KMS-11 (cell line): ENCODE measurements around the gene WDR90.

Source experiments
- H2AFZ ChIP-seq: fragments of 200-600 bp; sonication (generic); 2 replicates; pipeline ENCODE4 v1.6.1; 2016; ENCODE audit warnings: antibody characterized with exemption, mixed run types, low read depth
- H3K27ac ChIP-seq: fragments of 200-600 bp; sonication (generic); 2 replicates; pipeline ENCODE4 v1.6.1; 2016; ENCODE audit warnings: mild to moderate bottlenecking, mixed run types
- H3K27me3 ChIP-seq: fragments of 200-600 bp; sonication (generic); 2 replicates; pipeline ENCODE4 v1.6.1; 2017; ENCODE audit warnings: mild to moderate bottlenecking, low read depth, mixed run types, moderate library complexity; ENCODE audit not compliant: insufficient read depth
- H3K36me3 ChIP-seq: fragments of 200-600 bp; sonication (generic); 2 replicates; pipeline ENCODE4 v1.6.1; 2017; ENCODE audit warnings: mild to moderate bottlenecking, mixed run types; ENCODE audit not compliant: insufficient read depth
- H3K4me1 ChIP-seq: fragments of 200-600 bp; sonication (generic); 2 replicates; pipeline ENCODE4 v1.6.1; 2016; ENCODE audit warnings: mild to moderate bottlenecking, low read depth, mixed run types; ENCODE audit not compliant: poor library complexity, severe bottlenecking
- H3K4me2 ChIP-seq: fragments of 200-600 bp; sonication (generic); 2 replicates; pipeline ENCODE4 v1.7.0; 2016; ENCODE audit warnings: mild to moderate bottlenecking, mixed run types
- H3K4me3 ChIP-seq: fragments of 200-600 bp; sonication (generic); IDR thresholded peaks from 2 replicates; pipeline ENCODE4 v1.6.1; 2017; ENCODE audit warnings: low read depth, low read length, mixed read lengths; ENCODE audit not compliant: insufficient read depth
- H3K79me2 ChIP-seq: fragments of 200-600 bp; sonication (generic); 2 replicates; pipeline ENCODE4 v1.6.1; 2016; ENCODE audit warnings: low read depth, mixed run types; ENCODE audit not compliant: insufficient read depth
- H3K9ac ChIP-seq: fragments of 200-600 bp; sonication (generic); 2 replicates; pipeline ENCODE4 v1.6.1; 2016; ENCODE audit warnings: mild to moderate bottlenecking, mixed run types
- H4K20me1 ChIP-seq: fragments of 200-600 bp; sonication (generic); 2 replicates; pipeline ENCODE4 v1.6.1; 2016; ENCODE audit warnings: mild to moderate bottlenecking, mixed run types; ENCODE audit not compliant: insufficient read depth
- TF ChIP-seq, protein P1 (sequence below): fragments of 200-600 bp; sonication (generic); conservative IDR thresholded peaks from 2 replicates; pipeline ENCODE4 v1.6.1; 2017; ENCODE audit warnings: low read depth, mild to moderate bottlenecking, antibody characterized with exemption, low read length, moderate library complexity, mixed read lengths

The WDR90 gene

DNA sequence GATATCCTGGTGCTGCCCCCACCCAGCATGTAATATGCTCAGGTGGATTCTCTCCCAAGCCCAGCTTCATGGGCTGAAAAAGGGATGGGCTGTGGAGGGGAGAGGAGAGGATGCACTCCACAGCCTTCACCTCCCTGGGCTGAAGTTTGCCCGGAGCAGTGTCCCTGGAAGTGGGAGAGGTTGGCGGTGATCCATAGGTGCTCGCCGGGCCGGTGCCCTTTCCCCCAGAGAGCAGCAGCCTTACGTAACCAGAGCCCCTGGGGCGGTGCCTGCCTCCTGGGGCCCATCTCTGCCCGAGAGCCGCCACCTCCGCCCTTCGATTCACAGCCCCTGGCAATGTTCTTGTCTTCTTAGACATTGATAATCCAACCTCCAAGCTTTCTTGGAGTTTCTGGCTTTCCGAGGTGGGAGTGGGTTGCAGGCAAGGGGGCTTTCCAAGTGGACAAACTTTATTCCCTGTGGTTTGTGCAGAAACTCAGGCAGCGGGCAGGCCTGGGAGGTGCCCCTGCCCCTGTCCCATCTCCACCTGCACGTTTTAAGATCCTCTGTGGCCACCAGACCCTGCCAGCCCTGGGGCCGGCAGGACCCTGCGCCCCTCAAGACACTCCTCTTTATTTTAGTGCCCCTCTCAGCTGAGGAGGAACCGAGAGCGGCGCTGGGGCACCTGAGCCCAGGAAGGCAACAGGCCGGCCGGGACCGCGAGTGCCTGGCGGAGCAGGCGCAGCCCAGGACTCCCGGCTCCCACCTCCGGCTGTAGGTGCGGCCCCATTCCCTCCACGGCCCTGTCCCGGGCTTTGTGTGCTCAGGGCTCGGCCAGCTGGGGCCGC, 3.1 kb upstream of the WDR90 start:
- H3K4me2 ChIP-seq = no peak overlapping the region
- no peak overlapping the region for H3K9ac ChIP-seq
- no peaks in the 10 kb centered on the region for H3K27me3 ChIP-seq
- no peaks in the 10 kb centered on the region for H4K20me1 ChIP-seq
- H2AFZ ChIP-seq = no peak overlapping the region
- H3K79me2 ChIP-seq = peaks cover 36% of the 10 kb centered on the region
- H3K36me3 ChIP-seq = no peaks in the 10 kb centered on the region
- H3K4me3 ChIP-seq = no peak overlapping the region
- TF ChIP-seq, protein P1, sequence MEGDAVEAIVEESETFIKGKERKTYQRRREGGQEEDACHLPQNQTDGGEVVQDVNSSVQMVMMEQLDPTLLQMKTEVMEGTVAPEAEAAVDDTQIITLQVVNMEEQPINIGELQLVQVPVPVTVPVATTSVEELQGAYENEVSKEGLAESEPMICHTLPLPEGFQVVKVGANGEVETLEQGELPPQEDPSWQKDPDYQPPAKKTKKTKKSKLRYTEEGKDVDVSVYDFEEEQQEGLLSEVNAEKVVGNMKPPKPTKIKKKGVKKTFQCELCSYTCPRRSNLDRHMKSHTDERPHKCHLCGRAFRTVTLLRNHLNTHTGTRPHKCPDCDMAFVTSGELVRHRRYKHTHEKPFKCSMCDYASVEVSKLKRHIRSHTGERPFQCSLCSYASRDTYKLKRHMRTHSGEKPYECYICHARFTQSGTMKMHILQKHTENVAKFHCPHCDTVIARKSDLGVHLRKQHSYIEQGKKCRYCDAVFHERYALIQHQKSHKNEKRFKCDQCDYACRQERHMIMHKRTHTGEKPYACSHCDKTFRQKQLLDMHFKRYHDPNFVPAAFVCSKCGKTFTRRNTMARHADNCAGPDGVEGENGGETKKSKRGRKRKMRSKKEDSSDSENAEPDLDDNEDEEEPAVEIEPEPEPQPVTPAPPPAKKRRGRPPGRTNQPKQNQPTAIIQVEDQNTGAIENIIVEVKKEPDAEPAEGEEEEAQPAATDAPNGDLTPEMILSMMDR = no peak
- H3K4me1 ChIP-seq = peaks cover 21% of the 10 kb centered on the region
- no peak overlapping the region for H3K27ac ChIP-seq

GRCh38 chr16:646679-647172, 2.4 kb upstream of the WDR90 start:
- no peaks in the 10 kb centered on the region for H4K20me1 ChIP-seq
- H3K36me3 ChIP-seq = no peaks in the 10 kb centered on the region
- no peak overlapping the region for H3K4me3 ChIP-seq
- TF ChIP-seq, protein P1 = no peak
- no peaks in the 10 kb centered on the region for H3K27me3 ChIP-seq
- H3K4me1 ChIP-seq = peaks cover 21% of the 10 kb centered on the region
- no peak overlapping the region for H2AFZ ChIP-seq
- H3K27ac ChIP-seq = no peak overlapping the region
- no peak overlapping the region for H3K4me2 ChIP-seq
- H3K79me2 ChIP-seq = peaks cover 36% of the 10 kb centered on the region
- H3K9ac ChIP-seq = no peak overlapping the region

DNA sequence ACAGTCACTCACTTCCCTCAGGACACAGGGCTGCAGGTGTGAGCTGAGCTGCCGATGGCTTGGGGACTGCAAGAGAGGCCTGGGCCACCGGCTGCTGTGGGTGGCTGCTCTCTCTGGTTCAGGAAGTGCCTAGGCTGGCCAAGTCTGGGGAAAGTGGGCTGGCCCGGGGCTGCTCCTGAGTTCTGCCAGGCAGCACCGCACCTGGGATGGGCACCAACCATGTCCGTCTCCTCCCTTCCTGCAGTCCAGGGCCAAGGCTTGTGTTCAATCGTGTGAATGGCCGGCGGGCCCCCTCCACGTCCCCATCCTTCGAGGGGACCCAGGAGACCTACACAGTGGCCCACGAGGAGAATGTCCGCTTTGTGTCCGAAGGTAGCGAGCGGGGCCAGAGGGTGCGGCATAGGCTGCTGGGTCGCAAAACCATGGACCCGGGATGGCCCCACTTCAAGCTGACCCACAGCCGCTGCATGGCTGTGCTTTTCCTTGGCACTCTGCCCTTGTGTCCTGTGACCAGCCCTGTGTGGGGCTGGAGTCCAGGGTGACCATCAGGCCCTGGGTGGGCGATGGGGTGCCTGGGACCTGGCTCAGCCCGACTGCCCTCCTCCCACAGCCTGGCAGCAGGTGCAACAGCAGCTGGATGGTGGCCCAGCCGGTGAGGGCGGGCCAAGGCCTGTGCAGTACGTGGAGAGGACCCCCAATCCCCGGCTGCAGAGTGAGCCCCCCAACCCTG, 1.8 kb upstream of the WDR90 start:
- H3K9ac ChIP-seq = no peak overlapping the region
- H3K27me3 ChIP-seq = no peaks in the 10 kb centered on the region
- H3K36me3 ChIP-seq = no peaks in the 10 kb centered on the region
- peaks cover 21% of the 10 kb centered on the region for H3K4me1 ChIP-seq
- H3K27ac ChIP-seq = no peak overlapping the region
- H3K79me2 ChIP-seq = peaks cover 35% of the 10 kb centered on the region
- H2AFZ ChIP-seq = no peak overlapping the region
- H4K20me1 ChIP-seq = no peaks in the 10 kb centered on the region
- TF ChIP-seq, protein P1 = no peak
- H3K4me3 ChIP-seq = no peak overlapping the region
- H3K4me2 ChIP-seq = peak overlapping the region; percentile 88; the same call in 1 of the 2 replicates

DNA sequence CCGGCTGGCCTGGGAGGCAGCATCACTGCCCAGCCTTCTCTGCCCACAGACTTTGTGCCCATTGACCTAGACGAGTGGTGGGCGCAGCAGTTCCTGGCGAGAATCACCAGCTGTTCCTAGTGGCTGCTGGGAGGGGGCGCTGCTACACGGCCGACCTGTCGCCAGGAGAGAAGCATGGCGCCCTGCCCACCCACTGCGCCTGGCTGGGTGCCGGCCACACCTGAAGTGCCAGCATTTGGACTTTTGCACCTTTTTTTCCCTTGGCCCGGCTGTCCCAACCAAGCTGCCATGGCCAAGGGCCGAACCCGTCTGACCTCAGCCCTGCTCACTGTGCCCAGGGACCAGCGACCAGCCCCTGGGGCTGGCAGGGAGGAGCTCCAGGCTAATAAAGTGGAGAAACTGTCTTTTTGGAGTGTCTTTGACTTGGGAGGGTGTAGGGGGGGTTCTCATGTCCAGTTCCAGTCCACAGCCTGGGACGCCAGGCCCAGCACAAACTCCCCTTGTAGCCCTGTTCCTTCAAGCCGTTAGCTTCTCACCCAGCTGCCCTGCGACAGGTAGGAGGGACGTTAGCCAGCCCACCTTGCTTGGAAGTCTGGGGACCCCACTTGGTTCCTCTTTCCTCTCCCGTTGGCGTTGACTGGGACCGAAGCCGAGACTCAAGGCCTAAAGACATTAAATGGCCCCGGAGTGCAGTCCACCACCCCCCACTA, 939 bp upstream of the WDR90 start:
- H3K4me3 ChIP-seq = no peak overlapping the region
- peak overlapping the region; percentile 50 for H2AFZ ChIP-seq
- no peaks in the 10 kb centered on the region for H3K27me3 ChIP-seq
- peak overlapping the region; percentile 88 for H3K4me2 ChIP-seq
- TF ChIP-seq, protein P1 = peak; percentile 72
- H3K9ac ChIP-seq = peak overlapping the region; percentile 87
- no peaks in the 10 kb centered on the region for H4K20me1 ChIP-seq
- H3K79me2 ChIP-seq = peaks cover 26% of the 10 kb centered on the region; the same call in 1 of the 2 replicates
- H3K4me1 ChIP-seq = peaks cover 14% of the 10 kb centered on the region
- H3K36me3 ChIP-seq = no peaks in the 10 kb centered on the region
- H3K27ac ChIP-seq = peak overlapping the region; percentile 84
